Duodenal mucosa (tissue), 2 donors: ENCODE results near the gene IL31RA.

Source experiments
- H3K27ac ChIP-seq: one replicate; pipeline ENCODE4 v1.7.0; 2013; ENCODE audit warnings: low read depth, low read length
- H3K27me3 ChIP-seq, 2 donors: one replicate each; pipeline ENCODE4 v1.7.0; 2013; ENCODE audit warnings: low read length in 2 of 2, control low read depth in 1 of 2; ENCODE audit not compliant: insufficient read depth in 2 of 2, control insufficient read depth in 1 of 2
- H3K36me3 ChIP-seq, 2 donors: one replicate each; pipeline ENCODE4 v1.7.0; 2013; ENCODE audit warnings: low read length in 2 of 2, control low read depth in 1 of 2; ENCODE audit not compliant: insufficient read depth in 2 of 2, control insufficient read depth in 1 of 2
- H3K4me1 ChIP-seq, 2 donors: one replicate each; pipeline ENCODE4 v1.7.0; 2013; ENCODE audit warnings: low read length in 2 of 2, control low read depth in 1 of 2; ENCODE audit not compliant: insufficient read depth in 2 of 2, control insufficient read depth in 1 of 2
- H3K4me3 ChIP-seq, 2 donors: one replicate each; pipeline ENCODE4 v1.7.0; 2013; ENCODE audit warnings: low read length in 2 of 2, low read depth in 1 of 2
- H3K9ac ChIP-seq, 2 donors: one replicate each; pipeline ENCODE4 v1.7.0; 2013; ENCODE audit warnings: low read length in 2 of 2, low read depth in 1 of 2
- H3K9me3 ChIP-seq, 2 donors: one replicate each; pipeline ENCODE4 v1.7.0; 2013; ENCODE audit warnings: low read length in 2 of 2, control low read depth in 1 of 2; ENCODE audit not compliant: control insufficient read depth in 1 of 2

IL31RA gene

DNA sequence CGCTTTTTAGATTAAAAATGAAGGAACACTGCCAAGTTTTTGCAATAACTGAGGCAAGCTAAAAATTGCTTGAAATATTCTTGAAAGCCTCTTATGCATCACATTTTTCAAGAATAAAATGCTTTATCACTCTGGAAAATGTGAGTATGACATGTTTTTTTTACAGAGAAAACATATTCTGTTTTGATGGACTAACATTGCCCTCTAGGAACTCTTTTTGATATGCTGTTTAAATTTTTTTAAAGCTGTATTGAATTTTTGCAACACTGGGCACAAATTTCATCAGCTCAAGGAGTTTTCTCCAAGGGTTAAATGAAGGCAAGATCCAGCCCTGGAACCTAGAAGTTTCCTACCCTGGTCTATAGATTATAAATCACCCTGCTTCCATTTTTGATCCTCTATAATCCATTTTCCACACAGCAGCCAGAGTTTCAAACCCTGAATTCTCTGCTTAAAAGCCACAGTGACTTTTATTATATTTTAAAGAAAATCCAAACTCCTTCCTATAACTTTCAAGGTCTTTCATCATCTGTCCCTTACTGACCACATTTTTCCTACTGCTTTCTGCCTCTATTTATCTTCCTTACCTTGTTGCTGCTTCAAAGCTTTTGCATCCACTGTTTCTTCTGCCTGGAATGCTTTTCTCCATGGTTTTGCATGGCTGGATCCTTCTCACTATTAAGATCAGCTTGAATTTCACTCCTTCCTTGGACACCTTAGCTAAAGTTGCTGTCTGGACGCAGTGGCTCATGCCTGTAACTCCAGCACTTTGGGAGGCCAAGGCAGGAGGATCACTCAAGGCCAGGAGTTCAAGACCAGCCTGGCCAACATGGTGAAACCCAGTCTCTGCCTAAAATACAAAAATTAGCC is 60.9 kb downstream of the IL31RA start:
- Histone ChIP-seq H3K9me3 (no peaks in the 10 kb centered on the region), H3K4me3 (no peak overlapping the region), H3K27me3 (no peaks in the 10 kb centered on the region), H3K9ac (no peak overlapping the region), H3K27ac (no peak overlapping the region), H3K4me1 (peaks cover 5 to 6% of the 10 kb centered on the region in 2 donors), H3K36me3 (no peaks in the 10 kb centered on the region)

GRCh38 chr5:55913466-55914413 is 62.6 kb downstream of the IL31RA start:
- no peak overlapping the region for H3K4me3 ChIP-seq
- no peak overlapping the region for H3K9ac ChIP-seq
- no peaks in the 10 kb centered on the region for H3K9me3 ChIP-seq
- H3K36me3 ChIP-seq, result no peaks in the 10 kb centered on the region
- no peaks in the 10 kb centered on the region for H3K27me3 ChIP-seq
- no peak overlapping the region for H3K27ac ChIP-seq
- peaks cover 5 to 6% of the 10 kb centered on the region in 2 donors for H3K4me1 ChIP-seq

DNA sequence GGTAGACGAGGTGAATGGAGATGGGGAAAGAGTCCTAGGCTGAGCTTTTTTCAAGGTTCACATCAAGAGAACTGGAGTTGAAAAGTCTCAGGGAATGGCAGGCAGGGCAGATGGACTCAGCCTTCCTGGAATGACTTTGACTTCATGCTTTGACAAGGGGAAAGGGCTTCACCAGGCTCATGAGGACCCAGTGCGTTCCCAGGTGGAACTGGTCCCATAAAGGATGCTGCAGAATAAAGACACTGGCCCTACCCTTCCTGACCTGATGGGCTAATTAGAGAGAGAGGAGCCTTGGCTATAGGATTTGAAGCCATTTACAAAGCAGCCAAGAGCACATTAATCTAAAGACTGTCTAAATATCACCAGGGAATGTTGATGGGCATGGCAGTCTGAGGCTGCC is 63.8 kb downstream of the IL31RA start:
- H3K9ac ChIP-seq, result no peak overlapping the region
- H3K36me3 ChIP-seq, result no peaks in the 10 kb centered on the region
- no peaks in the 10 kb centered on the region for H3K27me3 ChIP-seq
- H3K27ac ChIP-seq, result no peak overlapping the region
- no peak overlapping the region for H3K4me3 ChIP-seq
- peaks cover 5 to 6% of the 10 kb centered on the region in 2 donors for H3K4me1 ChIP-seq
- no peaks in the 10 kb centered on the region for H3K9me3 ChIP-seq

DNA sequence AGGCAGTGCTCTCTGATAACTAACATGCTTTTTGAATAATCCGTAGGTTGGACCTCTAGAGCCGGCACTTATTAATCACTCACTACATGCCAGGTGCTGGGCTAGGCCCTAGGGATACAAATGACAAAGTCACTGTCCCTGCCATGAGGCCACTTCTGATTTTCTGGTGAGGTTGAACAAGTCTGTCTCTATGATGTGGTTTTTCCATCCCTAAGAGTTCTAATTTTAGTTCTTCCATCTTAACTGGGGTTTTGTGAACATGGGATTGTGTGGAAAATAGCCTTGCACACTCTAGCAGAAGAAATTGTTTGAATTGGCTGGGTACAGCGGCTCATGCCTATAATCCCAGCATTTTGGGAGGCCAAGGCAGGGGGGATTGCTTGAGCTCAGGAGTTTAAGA is 64.6 kb downstream of the IL31RA start:
- H3K4me1 ChIP-seq, result peaks cover 5 to 6% of the 10 kb centered on the region in 2 donors
- no peak overlapping the region for H3K4me3 ChIP-seq
- no peaks in the 10 kb centered on the region for H3K27me3 ChIP-seq
- H3K9me3 ChIP-seq, result no peaks in the 10 kb centered on the region
- no peak overlapping the region for H3K27ac ChIP-seq
- H3K9ac ChIP-seq, result no peak overlapping the region
- no peaks in the 10 kb centered on the region for H3K36me3 ChIP-seq

DNA sequence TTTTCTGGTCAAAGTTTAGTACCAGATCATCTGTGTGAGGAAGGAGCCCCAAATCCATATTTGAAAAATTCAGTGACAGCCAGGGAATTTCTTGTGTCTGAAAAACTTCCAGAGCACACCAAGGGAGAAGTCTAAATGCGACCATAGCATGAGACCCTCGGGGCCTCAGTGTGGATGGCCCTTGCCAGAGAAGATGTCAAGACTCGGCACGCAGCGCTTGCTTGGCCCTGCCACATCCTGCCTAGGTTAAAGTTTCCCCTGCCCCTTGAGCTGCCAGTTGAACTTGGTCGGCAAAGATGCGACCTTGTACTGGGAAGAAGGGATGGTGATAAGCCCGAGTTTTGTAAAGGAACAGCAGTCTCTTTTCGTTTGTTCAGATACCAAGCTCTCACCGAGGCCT is 65.8 kb downstream of the IL31RA start:
- H3K4me3 ChIP-seq, result no peak overlapping the region
- H3K4me1 ChIP-seq, result peaks cover 5 to 6% of the 10 kb centered on the region in 2 donors
- no peaks in the 10 kb centered on the region for H3K27me3 ChIP-seq
- H3K27ac ChIP-seq, result no peak overlapping the region
- H3K36me3 ChIP-seq, result no peaks in the 10 kb centered on the region
- H3K9me3 ChIP-seq, result no peaks in the 10 kb centered on the region
- no peak overlapping the region for H3K9ac ChIP-seq

GRCh38 chr5:55917402-55918086 is 66.4 kb downstream of the IL31RA start:
- peaks cover 5 to 6% of the 10 kb centered on the region in 2 donors for H3K4me1 ChIP-seq
- H3K4me3 ChIP-seq, result no peak overlapping the region
- no peaks in the 10 kb centered on the region for H3K36me3 ChIP-seq
- no peaks in the 10 kb centered on the region for H3K27me3 ChIP-seq
- H3K9me3 ChIP-seq, result no peaks in the 10 kb centered on the region
- no peak overlapping the region for H3K27ac ChIP-seq
- no peak overlapping the region for H3K9ac ChIP-seq

DNA sequence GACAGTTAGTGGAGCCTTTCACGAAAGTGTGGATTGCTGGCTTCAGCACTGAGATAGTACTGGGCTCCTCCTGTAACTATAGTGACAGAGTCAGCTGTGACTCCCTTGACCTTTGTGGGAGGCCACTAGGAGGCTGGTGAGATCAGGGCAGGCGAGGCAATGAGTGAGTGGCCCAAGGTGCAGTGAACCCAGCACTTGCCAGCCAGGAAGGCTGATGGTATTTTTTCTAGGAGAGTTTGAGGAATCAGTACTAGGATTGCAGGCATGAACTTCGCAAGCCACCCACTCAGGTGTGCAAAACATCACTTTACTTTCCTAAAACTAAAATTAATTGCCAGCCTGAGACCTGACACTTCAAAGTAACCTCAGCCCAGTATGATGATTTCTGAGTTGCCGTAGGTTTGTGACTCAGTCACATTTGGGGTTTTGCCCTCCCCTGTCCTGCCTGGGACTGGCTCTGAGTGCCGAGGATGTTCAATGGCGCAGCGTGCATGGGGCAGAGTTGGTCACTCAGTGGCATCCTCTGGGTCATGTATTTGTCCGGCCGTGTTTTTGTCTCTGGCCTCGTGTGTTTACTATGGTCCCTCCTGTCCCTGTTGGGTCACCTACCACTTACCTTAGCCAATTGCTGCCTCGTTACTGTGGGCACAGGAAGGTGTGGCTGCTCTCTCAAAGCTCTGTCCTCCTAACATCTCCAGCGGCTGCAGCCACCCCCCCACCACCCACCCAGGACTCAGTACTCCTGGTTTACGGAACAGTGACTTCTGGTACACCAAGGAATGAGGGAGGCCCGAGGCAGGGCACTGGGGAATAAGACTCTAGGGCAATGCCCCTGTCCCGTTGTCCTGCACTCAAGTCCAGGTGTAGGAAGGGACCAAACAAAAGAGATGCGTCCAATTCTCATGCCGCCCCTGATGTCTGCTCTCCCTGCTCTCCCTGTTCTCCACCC is 67.2 kb downstream of the IL31RA start:
- Histone ChIP-seq H3K27ac (no peak overlapping the region), H3K4me1 (peaks cover 5 to 6% of the 10 kb centered on the region in 2 donors), H3K9ac (no peak overlapping the region), H3K27me3 (no peaks in the 10 kb centered on the region), H3K9me3 (no peaks in the 10 kb centered on the region), H3K36me3 (no peaks in the 10 kb centered on the region), H3K4me3 (no peak overlapping the region)

DNA sequence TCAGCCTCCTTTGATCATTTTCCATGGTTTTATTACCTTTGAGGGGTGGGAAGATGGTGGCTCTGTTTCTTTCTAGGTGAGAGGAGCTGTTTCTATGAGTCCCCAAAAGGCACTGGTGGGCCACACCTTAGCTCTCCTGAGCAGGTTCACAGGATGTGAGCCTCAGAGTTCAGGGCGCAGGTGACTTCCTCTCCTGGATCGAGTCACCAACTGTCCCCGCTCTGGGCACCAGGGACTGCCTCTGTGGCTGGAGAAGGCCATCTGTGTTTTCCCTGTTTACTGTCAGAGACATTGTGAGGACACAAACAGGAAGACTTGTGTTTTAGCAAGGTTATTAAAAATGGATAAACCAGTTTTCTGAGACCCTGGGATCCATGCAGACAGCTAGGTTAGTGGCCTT is 68.5 kb downstream of the IL31RA start:
- no peaks in the 10 kb centered on the region for H3K36me3 ChIP-seq
- H3K9me3 ChIP-seq, result no peaks in the 10 kb centered on the region
- H3K4me1 ChIP-seq, result no peaks in the 10 kb centered on the region
- H3K27me3 ChIP-seq, result no peaks in the 10 kb centered on the region
- no peak overlapping the region for H3K27ac ChIP-seq
- H3K4me3 ChIP-seq, result no peak overlapping the region
- H3K9ac ChIP-seq, result no peak overlapping the region

GRCh38 chr5:55920784-55921183 is 69.6 kb downstream of the IL31RA start:
- H3K9me3 ChIP-seq, result no peaks in the 10 kb centered on the region
- no peak overlapping the region for H3K27ac ChIP-seq
- no peak overlapping the region for H3K4me3 ChIP-seq
- no peaks in the 10 kb centered on the region for H3K4me1 ChIP-seq
- H3K36me3 ChIP-seq, result no peaks in the 10 kb centered on the region
- no peaks in the 10 kb centered on the region for H3K27me3 ChIP-seq
- H3K9ac ChIP-seq, result no peak overlapping the region
